MM.1S (cell line): ENCODE measurements around the gene TRIM28.
A peak's percentile ranks its signal among the peaks of the same experiment; 100 is the strongest.

Experiments
- DNase-seq: peaks from one replicate; pipeline ENCODE4 v3.0.0-alpha.2; 2015
- H2AFZ ChIP-seq: fragments of 300-600 bp; sonication (generic); 2 replicates; pipeline ENCODE4 v1.6.0; 2016; ENCODE audit warnings: antibody characterized with exemption, low read length
- H3F3A ChIP-seq: fragments of 300-600 bp; sonication (generic); 2 replicates; pipeline ENCODE4 v1.6.1; 2016; ENCODE audit warnings: mild to moderate bottlenecking, antibody characterized with exemption, low read length, moderate library complexity, mixed read lengths; ENCODE audit not compliant: insufficient read depth
- H3K27ac ChIP-seq: fragments of 300-600 bp; sonication (generic); 2 replicates; pipeline ENCODE4 v1.5.1; 2016; ENCODE audit warnings: mild to moderate bottlenecking, low read length
- H3K27me3 ChIP-seq: fragments of 300-600 bp; sonication (generic); replicated peaks from 2 replicates; pipeline ENCODE4 v1.6.0; 2016; ENCODE audit warnings: low read length; ENCODE audit not compliant: insufficient read depth
- H3K36me3 ChIP-seq: fragments of 300-600 bp; sonication (generic); replicated peaks from 2 replicates; pipeline ENCODE4 v1.6.1; 2016; ENCODE audit warnings: mild to moderate bottlenecking, low read length, mixed read lengths; ENCODE audit not compliant: insufficient read depth
- H3K4me1 ChIP-seq: fragments of 300-600 bp; sonication (generic); 2 replicates; pipeline ENCODE4 v1.6.1; 2016; ENCODE audit warnings: low read length, mixed read lengths
- H3K4me2 ChIP-seq: fragments of 300-600 bp; sonication (generic); 2 replicates; pipeline ENCODE4 v1.6.0; 2016; ENCODE audit warnings: low read depth, low read length
- H3K4me3 ChIP-seq: fragments of 300-600 bp; sonication (generic); 2 replicates; pipeline ENCODE4 v1.5.1; 2016; ENCODE audit warnings: low read length, mixed read lengths
- H3K79me2 ChIP-seq: fragments of 300-600 bp; sonication (generic); 2 replicates; pipeline ENCODE4 v1.6.1; 2016; ENCODE audit warnings: mixed run types, low read length, mixed read lengths
- H3K9ac ChIP-seq: fragments of 300-600 bp; sonication (generic); 2 replicates; pipeline ENCODE4 v1.6.1; 2016; ENCODE audit warnings: low read length, mixed read lengths
- H3K9me2 ChIP-seq: fragments of 300-600 bp; sonication (generic); replicated peaks from 2 replicates; pipeline ENCODE4 v1.6.1; 2016; ENCODE audit warnings: mild to moderate bottlenecking, low read length, mixed read lengths; ENCODE audit not compliant: insufficient read depth
- H3K9me3 ChIP-seq: fragments of 300-600 bp; sonication (generic); replicated peaks from 2 replicates; pipeline ENCODE4 v1.6.1; 2016; ENCODE audit warnings: mild to moderate bottlenecking, low read length, mixed read lengths; ENCODE audit not compliant: insufficient read depth
- H4K20me1 ChIP-seq: fragments of 300-600 bp; sonication (generic); 2 replicates; pipeline ENCODE4 v1.6.1; 2016; ENCODE audit warnings: mild to moderate bottlenecking, low read length, moderate library complexity, mixed read lengths; ENCODE audit not compliant: insufficient read depth
- CTCF ChIP-seq: fragments of 300-600 bp; sonication (generic); IDR thresholded peaks from 2 replicates; pipeline ENCODE4 v1.5.1; 2016; ENCODE audit warnings: antibody characterized with exemption, low read length, mixed read lengths
- EZH2 ChIP-seq: fragments of 300-600 bp; sonication (generic); optimal IDR thresholded peaks from 2 replicates; pipeline ENCODE3; 2017; ENCODE audit warnings: low read depth, mild to moderate bottlenecking, antibody characterized with exemption, low read length, mixed read lengths
- EZH2phosphoT487 ChIP-seq: fragments of 300-600 bp; sonication (generic); IDR thresholded peaks from 2 replicates; pipeline ENCODE4 v1.6.1; 2018; ENCODE audit warnings: antibody characterized with exemption, low read length

Gene TRIM28

GRCh38 chr19:58546019-58546530 is 2.2 kb downstream of the TRIM28 start:
- H4K20me1 ChIP-seq, result peaks cover 35% of the 10 kb centered on the region
- H3K79me2 ChIP-seq, result peaks cover 55% of the 10 kb centered on the region
- H2AFZ ChIP-seq, result no peak overlapping the region
- peak overlapping the region; percentile 53 for H3K4me2 ChIP-seq
- H3F3A ChIP-seq, result peaks cover 13% of the 10 kb centered on the region; the same call in 1 of the 2 replicates
- DNase-seq, result no peak
- H3K36me3 ChIP-seq, result peaks cover 27% of the 10 kb centered on the region
- H3K9me2 ChIP-seq, result no peaks in the 10 kb centered on the region
- peaks cover 11% of the 10 kb centered on the region for H3K4me1 ChIP-seq
- H3K9ac ChIP-seq, result peak overlapping the region; percentile 77; the same call in 1 of the 2 replicates
- no peak overlapping the region for H3K27ac ChIP-seq
- H3K4me3 ChIP-seq, result peak overlapping the region; percentile 89
- H3K9me3 ChIP-seq, result no peaks in the 10 kb centered on the region
- H3K27me3 ChIP-seq, result no peaks in the 10 kb centered on the region; the same call in 1 of the 2 replicates
- no peak for TF ChIP-seq EZH2phosphoT487
- TF ChIP-seq CTCF, result no peak
- no peak for TF ChIP-seq EZH2

DNA sequence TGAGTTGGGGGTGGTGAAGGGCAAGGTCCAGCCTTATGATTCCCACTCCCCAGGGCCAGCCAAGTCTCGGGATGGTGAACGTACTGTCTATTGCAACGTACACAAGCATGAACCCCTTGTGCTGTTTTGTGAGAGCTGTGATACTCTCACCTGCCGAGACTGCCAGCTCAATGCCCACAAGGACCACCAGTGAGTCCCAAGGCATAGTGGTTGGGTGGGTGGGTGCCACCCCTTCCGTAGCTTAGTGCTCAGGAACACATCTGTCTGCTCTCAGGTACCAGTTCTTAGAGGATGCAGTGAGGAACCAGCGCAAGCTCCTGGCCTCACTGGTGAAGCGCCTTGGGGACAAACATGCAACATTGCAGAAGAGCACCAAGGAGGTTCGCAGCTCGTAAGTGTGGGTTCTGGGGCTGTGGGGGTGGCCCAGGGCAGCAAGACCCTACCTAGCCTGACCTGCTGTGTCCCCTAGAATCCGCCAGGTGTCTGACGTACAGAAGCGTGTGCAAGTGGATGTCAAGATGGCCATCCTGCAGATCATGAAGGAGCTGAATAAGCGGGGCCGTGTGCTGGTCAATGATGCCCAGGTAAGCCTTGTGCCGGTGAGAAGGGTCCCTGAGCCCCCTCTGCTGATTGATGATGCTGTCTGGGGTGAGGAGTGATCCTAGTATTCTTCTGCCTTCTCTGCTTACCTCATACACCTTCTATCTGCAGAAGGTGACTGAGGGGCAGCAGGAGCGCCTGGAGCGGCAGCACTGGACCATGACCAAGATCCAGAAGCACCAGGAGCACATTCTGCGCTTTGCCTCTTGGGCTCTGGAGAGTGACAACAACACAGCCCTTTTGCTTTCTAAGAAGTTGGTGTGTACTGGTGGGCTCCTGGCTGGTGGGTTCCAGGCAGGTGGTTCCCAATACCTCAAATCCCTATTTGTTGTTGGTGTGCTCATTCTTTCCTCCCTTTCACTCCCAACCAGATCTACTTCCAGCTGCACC is 3.8 kb downstream of the TRIM28 start:
- H3K4me2 ChIP-seq, result no peak overlapping the region
- H3K27ac ChIP-seq, result no peak overlapping the region
- H4K20me1 ChIP-seq, result peaks cover 36% of the 10 kb centered on the region
- TF ChIP-seq EZH2phosphoT487 (no peak), EZH2 (no peak), CTCF (no peak)
- H3K27me3 ChIP-seq, result no peaks in the 10 kb centered on the region; the same call in 1 of the 2 replicates
- DNase-seq, result no peak
- H3K4me1 ChIP-seq, result peaks cover 11% of the 10 kb centered on the region
- H2AFZ ChIP-seq, result no peak overlapping the region
- no peaks in the 10 kb centered on the region for H3K9me3 ChIP-seq
- no peak overlapping the region for H3K9ac ChIP-seq
- peaks cover 27% of the 10 kb centered on the region for H3K36me3 ChIP-seq
- H3F3A ChIP-seq, result peaks cover 29% of the 10 kb centered on the region
- H3K9me2 ChIP-seq, result no peaks in the 10 kb centered on the region
- no peak overlapping the region for H3K4me3 ChIP-seq
- peaks cover 55% of the 10 kb centered on the region for H3K79me2 ChIP-seq

DNA sequence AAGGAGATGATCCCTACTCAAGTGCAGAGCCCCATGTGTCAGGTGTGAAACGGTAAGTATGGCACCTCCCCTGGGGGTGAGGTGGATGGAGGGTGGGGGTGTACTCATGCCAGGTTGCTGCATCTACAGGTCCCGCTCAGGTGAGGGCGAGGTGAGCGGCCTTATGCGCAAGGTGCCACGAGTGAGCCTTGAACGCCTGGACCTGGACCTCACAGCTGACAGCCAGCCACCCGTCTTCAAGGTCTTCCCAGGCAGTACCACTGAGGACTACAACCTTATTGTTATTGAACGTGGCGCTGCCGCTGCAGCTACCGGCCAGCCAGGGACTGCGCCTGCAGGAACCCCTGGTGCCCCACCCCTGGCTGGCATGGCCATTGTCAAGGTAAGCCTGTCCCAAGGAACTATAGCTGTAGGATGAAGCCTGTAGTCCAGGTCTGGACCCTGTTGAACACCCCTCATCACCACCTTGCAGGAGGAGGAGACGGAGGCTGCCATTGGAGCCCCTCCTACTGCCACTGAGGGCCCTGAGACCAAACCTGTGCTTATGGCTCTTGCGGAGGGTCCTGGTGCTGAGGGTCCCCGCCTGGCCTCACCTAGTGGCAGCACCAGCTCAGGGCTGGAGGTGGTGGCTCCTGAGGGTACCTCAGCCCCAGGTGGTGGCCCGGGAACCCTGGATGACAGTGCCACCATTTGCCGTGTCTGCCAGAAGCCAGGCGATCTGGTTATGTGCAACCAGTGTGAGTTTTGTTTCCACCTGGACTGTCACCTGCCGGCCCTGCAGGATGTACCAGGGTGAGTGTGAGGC is 5.2 kb downstream of the TRIM28 start:
- Histone ChIP-seq H3K4me1 (peaks cover 11% of the 10 kb centered on the region), H3K9me3 (no peaks in the 10 kb centered on the region), H3F3A (peaks cover 33% of the 10 kb centered on the region), H3K27me3 (no peaks in the 10 kb centered on the region), H3K9me2 (no peaks in the 10 kb centered on the region), H3K4me3 (no peak overlapping the region), H3K79me2 (peaks cover 62% of the 10 kb centered on the region), H2AFZ (no peak overlapping the region), H4K20me1 (peaks cover 36% of the 10 kb centered on the region), H3K9ac (no peak overlapping the region), H3K36me3 (peaks cover 27% of the 10 kb centered on the region), H3K4me2 (no peak overlapping the region), H3K27ac (no peak overlapping the region)
- DNase-seq, result no peak
- TF ChIP-seq EZH2phosphoT487, result no peak
- no peak for TF ChIP-seq CTCF
- TF ChIP-seq EZH2, result no peak
